Superior temporal gyrus (tissue), 1 donor: ENCODE data around the gene MEIOC.

Experiments
- DNase-seq: peaks from one replicate; pipeline ENCODE4 v3.0.0-alpha.2; 2016; ENCODE audit errors: extremely low spot score

The MEIOC gene

DNA sequence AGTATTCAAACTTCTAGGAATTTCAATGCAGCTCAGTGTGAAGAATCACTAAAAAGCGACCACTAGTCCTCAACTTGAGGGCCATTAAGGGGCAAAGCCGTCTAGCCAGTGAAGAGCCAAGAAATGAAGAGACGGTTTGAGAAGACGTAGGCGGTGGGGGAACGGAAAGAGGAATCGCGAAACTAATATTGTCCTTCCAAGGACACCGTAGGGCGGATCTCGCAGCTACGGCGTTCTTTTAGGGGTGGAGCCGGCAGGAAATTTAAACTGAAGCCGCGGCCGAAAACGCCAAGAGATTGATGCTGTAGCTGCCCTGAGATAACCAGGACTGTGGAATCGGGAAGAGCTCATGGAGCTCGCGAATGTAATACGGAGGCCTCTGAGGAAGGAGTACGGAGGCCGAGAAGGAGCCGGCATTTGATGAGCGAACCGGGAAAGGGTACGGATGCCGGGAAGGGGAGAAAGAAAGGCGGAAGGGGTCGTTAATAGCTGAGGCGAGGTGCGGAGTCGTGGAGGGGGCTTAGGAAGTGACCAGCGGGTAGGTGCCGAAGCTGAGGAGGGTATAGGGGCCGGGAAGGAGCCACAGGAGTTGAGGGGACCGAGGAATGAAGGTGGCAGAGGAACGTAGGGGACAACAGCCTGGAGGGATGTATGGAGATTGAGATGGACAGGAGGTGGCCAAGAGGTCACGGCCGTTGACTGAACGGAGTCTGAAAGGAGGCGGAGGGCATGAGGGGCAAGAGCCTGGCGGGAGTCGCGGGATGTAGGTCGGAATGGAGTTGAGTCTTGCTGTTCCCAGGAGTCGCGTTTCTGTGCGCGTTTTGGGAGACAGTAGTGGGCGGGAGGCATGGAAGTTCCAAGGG lies 52.4 kb downstream of the MEIOC start, which contains the start of gene DBF4B:
DBF4B (plus strand) TSS at position 265 of the 863 bp plus-strand sequence; CDS start at position 421, 156 bp downstream.
- DNase-seq = peak; percentile 96

DNA sequence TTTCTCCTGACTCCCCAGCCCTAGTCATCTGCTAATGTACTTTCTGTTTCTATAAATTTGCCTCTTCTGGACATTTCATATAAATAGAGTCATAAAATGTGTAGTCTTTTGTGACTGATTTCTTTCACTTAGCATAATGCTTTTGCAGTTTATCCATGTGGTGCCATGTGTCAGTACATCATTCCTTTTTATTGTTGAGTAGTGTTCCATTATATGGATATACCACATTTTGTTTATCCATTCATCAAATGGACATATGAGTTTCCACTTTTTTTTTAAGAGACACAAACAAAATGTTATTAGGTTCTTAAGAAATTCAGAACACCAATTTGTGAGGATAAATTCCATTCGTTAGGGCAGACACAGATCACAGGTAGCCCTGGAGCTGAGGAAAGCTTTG lies 63.2 kb downstream of the MEIOC start:
- no peak for DNase-seq

DNA sequence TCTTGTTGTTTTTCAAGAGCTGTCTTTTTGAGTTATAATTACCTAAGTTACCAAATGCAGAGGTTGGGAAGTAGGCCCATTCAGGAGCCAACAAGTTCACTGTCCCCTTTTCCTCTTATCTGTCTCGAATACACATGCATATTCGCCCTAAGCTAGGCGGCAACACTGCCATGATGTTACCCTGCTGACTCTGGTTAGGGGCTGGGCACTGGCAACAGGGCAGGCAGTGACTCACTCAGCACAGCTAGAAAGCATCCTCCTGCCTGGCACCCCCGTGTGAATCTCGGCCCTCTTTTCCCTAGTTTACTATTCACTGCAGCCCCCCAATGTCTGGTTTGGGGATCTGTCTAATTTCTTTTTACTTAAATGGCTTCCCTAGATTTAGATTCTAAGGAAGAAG lies 66.0 kb downstream of the MEIOC start:
- no peak for DNase-seq
